ENCODE data around the gene DMXL1.
"Not testable (repeated sequence)": the region's sequence is repeated elsewhere in the genome, so short reads cannot be mapped to it uniquely, and the experiment has no call there.

Gene DMXL1

DNA sequence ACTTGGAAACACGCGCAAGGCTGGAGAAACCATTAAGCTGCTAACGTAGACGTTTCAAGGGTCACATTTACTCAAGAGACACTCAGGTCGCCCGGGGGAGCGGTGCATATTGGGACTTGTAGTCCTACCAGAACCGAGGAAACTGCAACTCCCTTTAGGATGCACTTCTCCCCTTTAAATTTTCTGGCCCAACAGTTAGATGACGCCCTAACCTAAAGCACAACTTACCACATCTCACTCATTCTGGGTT lies 384 bp upstream of the DMXL1 start:
- TF ChIP-seq ZFX (IDR thresholded peaks at IDR 0.05), result no peak
- no peak for TF ChIP-seq CTCF (conservative IDR thresholded peaks at IDR 0.05)
- peak overlapping the region; percentile 86 for H3K27ac ChIP-seq

GRCh38 chr5:119071561-119071995 lies 691 bp downstream of the DMXL1 start:
- TF ChIP-seq CTCF (conservative IDR thresholded peaks at IDR 0.05), result no peak
- peak; percentile 72; the same call in 1 of the 2 replicates for TF ChIP-seq ZFX (IDR thresholded peaks at IDR 0.05)

DNA sequence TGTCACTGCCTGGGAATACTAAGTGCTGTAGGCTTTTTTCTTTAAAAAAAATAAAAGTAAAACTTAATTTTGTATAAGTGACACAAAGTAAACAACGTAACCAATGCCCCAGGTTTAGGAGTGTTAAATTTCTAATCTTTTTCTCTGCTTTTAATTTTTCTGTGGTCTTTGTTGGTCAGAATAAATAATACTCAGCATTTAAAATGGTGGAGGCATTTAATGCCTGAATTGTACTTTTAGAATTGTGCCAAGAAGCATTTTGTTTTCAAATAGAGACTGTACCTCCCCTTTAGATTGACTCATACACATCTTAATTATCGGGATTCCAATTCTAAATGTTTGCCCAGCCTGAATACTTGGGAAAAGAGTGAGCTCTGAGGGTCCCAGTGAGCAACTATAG lies 1.6 kb downstream of the DMXL1 start:
- TF ChIP-seq CTCF (conservative IDR thresholded peaks at IDR 0.05) (no peak), ZFX (IDR thresholded peaks at IDR 0.05) (no peak)
- H3K27ac ChIP-seq, result no peak overlapping the region; the same call in 1 of the 2 replicates

More at GRCh38 chr5:119071561-119071995, 691 bp downstream of the DMXL1 start:
- H3K27ac ChIP-seq, result peak overlapping the region; percentile 86

GRCh38 chr5:119073746-119074337 lies 3.0 kb downstream of the DMXL1 start:
- not testable (repeated sequence) for H3K27ac ChIP-seq

DNA sequence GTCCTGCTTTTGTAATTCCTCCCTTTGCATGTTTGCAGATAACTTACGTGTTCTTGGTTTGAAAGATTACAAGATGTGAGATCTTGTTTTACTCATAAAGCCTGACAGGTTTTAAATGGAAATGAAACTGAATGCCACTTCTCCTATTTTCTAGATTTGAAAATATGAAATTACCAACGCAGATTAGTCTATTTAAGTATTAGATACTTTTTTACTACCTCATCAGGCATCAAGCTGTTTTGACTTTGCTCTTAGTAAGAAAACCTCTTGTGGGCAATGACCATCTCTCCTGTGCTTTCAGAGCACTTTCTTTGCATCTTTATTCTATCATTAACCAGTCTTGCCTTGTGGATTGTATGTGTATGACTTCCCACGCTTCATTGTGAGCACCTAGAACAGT lies 3.5 kb downstream of the DMXL1 start:
- H3K27ac ChIP-seq, result no peak overlapping the region
- TF ChIP-seq CTCF (conservative IDR thresholded peaks at IDR 0.05) (no peak), ZFX (IDR thresholded peaks at IDR 0.05) (no peak)

- not testable (repeated sequence) for H3K27ac ChIP-seq
These were observed 4.4 kb downstream of the DMXL1 start for GRCh38 chr5:119075269-119075668.

DNA sequence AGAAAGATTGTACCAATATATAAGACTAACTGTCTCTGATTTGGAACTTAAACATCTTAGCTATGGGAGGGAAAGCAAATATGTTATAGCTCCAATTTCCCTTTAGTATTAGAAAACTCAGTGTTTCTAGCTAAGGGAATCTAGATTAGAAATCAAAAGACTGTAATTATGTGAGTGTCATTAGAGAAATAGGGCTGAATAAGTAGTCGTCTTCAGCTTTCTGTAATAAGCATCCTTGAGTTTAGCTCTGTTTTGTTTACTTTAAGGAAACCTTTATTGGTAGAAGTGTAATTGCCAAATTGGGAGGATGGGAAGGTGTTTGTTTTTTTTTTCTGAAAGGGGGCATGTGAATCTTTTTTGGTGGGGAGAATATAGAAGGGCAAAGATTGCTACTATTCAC lies 5.2 kb downstream of the DMXL1 start:
- no peak overlapping the region for H3K27ac ChIP-seq
- no peak for TF ChIP-seq CTCF (conservative IDR thresholded peaks at IDR 0.05)
- no peak for TF ChIP-seq ZFX (IDR thresholded peaks at IDR 0.05)

DNA sequence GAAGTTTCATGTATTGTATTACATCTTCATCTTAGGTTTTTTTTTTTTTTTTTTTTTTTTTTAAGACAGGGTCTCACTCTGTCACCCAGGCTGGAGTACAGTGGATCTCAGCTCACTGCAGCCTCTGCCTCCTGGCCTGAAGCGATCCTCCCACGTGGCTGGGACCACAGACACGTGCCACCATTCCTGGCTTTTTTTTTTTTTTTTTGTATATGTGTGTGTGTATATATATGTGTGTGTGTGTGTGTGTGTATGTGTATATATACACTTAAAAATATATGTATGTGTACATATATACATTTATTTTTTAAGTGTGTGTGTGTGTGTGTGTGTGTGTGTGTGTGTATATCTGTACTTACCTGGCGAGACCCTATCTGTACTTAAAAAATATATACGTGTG lies 6.6 kb downstream of the DMXL1 start:
- no peak for TF ChIP-seq ZFX (IDR thresholded peaks at IDR 0.05)
- no peak for TF ChIP-seq CTCF (conservative IDR thresholded peaks at IDR 0.05)
- H3K27ac ChIP-seq, result no peak overlapping the region
